ENCODE results near the gene TJP1.

GRCh38 chr15:29784413-29784812 lies 37.9 kb downstream of the TJP1 start:
- no peak for TF ChIP-seq CTCF (IDR thresholded peaks at IDR 0.05)
- TF ChIP-seq POLR2A (IDR thresholded peaks at IDR 0.05), result no peak
